Caco-2 (cell line): ENCODE data around the gene ERN2. TPM values are rescaled to one million over a fixed set of nuclear protein-coding genes. Genes with fewer than 3 reads are reported as not detected.

Source experiments
- BruUV-seq: library from RNA; stranded (reverse); fragments of 400-500 nt; replicated peaks from 2 replicates; lab custom pipeline; 2021; lab: Mats Ljungman, UMichigan
- CTCF ChIA-PET: fragments of 300-600 bp; sonication (Branson Sonifier 250); formaldehyde crosslinking; loops from one replicate; lab custom pipeline; 2022; ENCODE audit warnings: antibody characterized with exemption; lab: Charles Lee
- POLR2A ChIA-PET: fragments of 300-600 bp; sonication (Branson Sonifier 250); formaldehyde crosslinking; loops from one replicate; lab custom pipeline; 2022; ENCODE audit warnings: antibody characterized with exemption; lab: Charles Lee
- DNase-seq, 2 experiments: peaks; one replicate each; pipeline versions ENCODE4 v3.0.0 to v3.0.0-alpha.2; 2020 to 2022
- H3K27me3 ChIP-seq: replicated peaks from 2 replicates; pipeline ENCODE4 v1.6.0; 2011; ENCODE audit warnings: low read length; ENCODE audit not compliant: control insufficient read depth, insufficient read depth
- H3K36me3 ChIP-seq: 2 replicates; pipeline ENCODE4 v1.5.1; 2011; ENCODE audit warnings: low read length; ENCODE audit not compliant: control insufficient read depth, insufficient read depth
- H3K4me1 ChIP-seq: fragments of 250-450 bp; sonication (Bioruptor Pico); 2 replicates; pipeline ENCODE4 v1.5.1; 2020; ENCODE audit warnings: mild to moderate bottlenecking
- H3K4me3 ChIP-seq: 2 replicates; pipeline ENCODE4 v1.5.1; 2011; ENCODE audit warnings: low read depth, mild to moderate bottlenecking, control low read depth, low read length
- H3K9me3 ChIP-seq: fragments of 250-450 bp; sonication (Bioruptor Pico); 2 replicates; pipeline ENCODE4 v1.5.1; 2020; ENCODE audit warnings: mild to moderate bottlenecking, moderate library complexity
- H3K27ac Mint-ChIP-seq: one replicate; pipeline ENCODE4 v1.8.0; 2022; ENCODE audit warnings: mixed read lengths; ENCODE audit not compliant: unreplicated experiment
- H3K27me3 Mint-ChIP-seq: one replicate; pipeline ENCODE4 v1.8.0; 2022; ENCODE audit warnings: mixed read lengths; ENCODE audit not compliant: insufficient read depth, unreplicated experiment
- H3K36me3 Mint-ChIP-seq: one replicate; pipeline ENCODE4 v1.8.0; 2022; ENCODE audit warnings: mild to moderate bottlenecking, mixed read lengths; ENCODE audit not compliant: insufficient read depth, unreplicated experiment
- H3K4me1 Mint-ChIP-seq: one replicate; pipeline ENCODE4 v1.8.0; 2022; ENCODE audit warnings: low read depth, mixed read lengths; ENCODE audit not compliant: unreplicated experiment
- H3K4me3 Mint-ChIP-seq: one replicate; pipeline ENCODE4 v1.8.0; 2022; ENCODE audit warnings: mild to moderate bottlenecking, moderate library complexity, mixed read lengths; ENCODE audit not compliant: unreplicated experiment
- H3K9me3 Mint-ChIP-seq: one replicate; pipeline ENCODE4 v1.8.0; 2022; ENCODE audit warnings: mixed read lengths; ENCODE audit not compliant: unreplicated experiment
- intact Hi-C: fragments of 100-400 bp; cut with micrococcal nuclease; formaldehyde crosslinking; loops from one replicate; pipeline ENCODE4 v1.10.0; 2022; ENCODE audit not compliant: unreplicated experiment
- total RNA-seq: library from RNA; stranded (reverse); gene quantifications from 2 replicates; pipeline ENCODE4 v1.2.3, GENCODE V29; 2022
- TF ChIP-seq, protein P1 (sequence below), 2 experiments: fragments of 200-600 bp in 1 of 2; IDR thresholded peaks; 1 replicate in 1 of 2; 2 replicates in 1 of 2; pipeline versions ENCODE4 v1.5.1 to v1.8.0; 2011 to 2022; ENCODE audit warnings: antibody characterized with exemption in 1 of 2, control low read depth in 1 of 2, inconsistent platforms in 1 of 2, low read depth in 1 of 2, low read length in 1 of 2, mild to moderate bottlenecking in 1 of 2, moderate library complexity in 1 of 2; ENCODE audit not compliant: insufficient read depth in 1 of 2, severe bottlenecking in 1 of 2, unreplicated experiment in 1 of 2

ERN2 gene
- total RNA-seq, 1 experiment from 2014 or later: not detected

DNA sequence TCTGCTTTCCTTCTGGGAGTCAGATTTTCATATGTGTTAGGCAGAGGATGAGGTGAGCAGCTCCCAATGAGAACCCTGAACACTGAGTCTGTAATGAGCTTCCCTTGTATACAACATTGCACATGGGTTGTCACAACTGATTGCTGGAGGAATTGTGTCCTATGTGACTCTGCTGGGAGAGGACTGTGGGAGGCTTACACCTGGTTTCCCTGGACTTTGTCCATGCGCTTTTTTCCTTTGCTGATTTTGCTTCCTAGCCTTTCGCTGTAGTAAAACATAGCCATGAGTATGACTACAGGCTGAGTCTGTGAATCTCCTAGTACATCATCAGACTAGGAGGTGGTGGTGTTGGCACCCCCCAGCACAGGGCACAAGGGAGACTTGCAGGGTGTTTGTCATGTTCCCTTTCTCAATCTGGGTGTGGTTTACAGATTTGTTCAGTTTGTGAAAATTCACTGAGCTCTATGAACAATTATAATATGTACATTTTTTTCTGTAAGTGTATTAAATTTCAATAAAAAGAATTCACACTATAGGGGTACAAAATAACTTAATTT is 36.0 kb downstream of the ERN2 start:
- CTCF ChIA-PET: no interaction called here
- H3K36me3 ChIP-seq: peaks cover 2% of the 10 kb centered on the region; the same call in 1 of the 2 replicates
- Mint-ChIP-seq H3K27me3 (no peaks in the 10 kb centered on the region), H3K4me1 (peaks cover 5% of the 10 kb centered on the region), H3K27ac (peak overlapping the region; percentile 98), H3K4me3 (peak overlapping the region; percentile 99), H3K9me3 (no peaks in the 10 kb centered on the region), H3K36me3 (peaks cover 34% of the 10 kb centered on the region)
- no peak for DNase-seq
- POLR2A ChIA-PET: interaction anchor here (0.5 to 1.5 kb wide), 2 partner anchors 10 to 120 kb away, joined by 3 read pairs; partner anchors contain the start of genes EARS2 and UBFD1
- intact Hi-C loops: loop anchor here (5.0 kb wide), 2 partner anchors 35 to 860 kb away; partner anchors contain the start of genes DCTN5, PALB2 and RBBP6
- TF ChIP-seq, protein P1, sequence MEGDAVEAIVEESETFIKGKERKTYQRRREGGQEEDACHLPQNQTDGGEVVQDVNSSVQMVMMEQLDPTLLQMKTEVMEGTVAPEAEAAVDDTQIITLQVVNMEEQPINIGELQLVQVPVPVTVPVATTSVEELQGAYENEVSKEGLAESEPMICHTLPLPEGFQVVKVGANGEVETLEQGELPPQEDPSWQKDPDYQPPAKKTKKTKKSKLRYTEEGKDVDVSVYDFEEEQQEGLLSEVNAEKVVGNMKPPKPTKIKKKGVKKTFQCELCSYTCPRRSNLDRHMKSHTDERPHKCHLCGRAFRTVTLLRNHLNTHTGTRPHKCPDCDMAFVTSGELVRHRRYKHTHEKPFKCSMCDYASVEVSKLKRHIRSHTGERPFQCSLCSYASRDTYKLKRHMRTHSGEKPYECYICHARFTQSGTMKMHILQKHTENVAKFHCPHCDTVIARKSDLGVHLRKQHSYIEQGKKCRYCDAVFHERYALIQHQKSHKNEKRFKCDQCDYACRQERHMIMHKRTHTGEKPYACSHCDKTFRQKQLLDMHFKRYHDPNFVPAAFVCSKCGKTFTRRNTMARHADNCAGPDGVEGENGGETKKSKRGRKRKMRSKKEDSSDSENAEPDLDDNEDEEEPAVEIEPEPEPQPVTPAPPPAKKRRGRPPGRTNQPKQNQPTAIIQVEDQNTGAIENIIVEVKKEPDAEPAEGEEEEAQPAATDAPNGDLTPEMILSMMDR (IDR thresholded peaks at IDR 0.05; ENCODE audit: insufficient read depth in 1 of 2, low read depth in 1 of 2, low read length in 1 of 2, severe bottlenecking in 1 of 2, unreplicated experiment in 1 of 2): no peak
- no peaks in the 10 kb centered on the region for H3K27me3 ChIP-seq
- no peak overlapping the region for H3K4me3 ChIP-seq
- peaks cover 19% of the 10 kb centered on the region for H3K4me1 ChIP-seq
- no peaks in the 10 kb centered on the region for H3K9me3 ChIP-seq
- BruUV-seq: no TSS peak

DNA sequence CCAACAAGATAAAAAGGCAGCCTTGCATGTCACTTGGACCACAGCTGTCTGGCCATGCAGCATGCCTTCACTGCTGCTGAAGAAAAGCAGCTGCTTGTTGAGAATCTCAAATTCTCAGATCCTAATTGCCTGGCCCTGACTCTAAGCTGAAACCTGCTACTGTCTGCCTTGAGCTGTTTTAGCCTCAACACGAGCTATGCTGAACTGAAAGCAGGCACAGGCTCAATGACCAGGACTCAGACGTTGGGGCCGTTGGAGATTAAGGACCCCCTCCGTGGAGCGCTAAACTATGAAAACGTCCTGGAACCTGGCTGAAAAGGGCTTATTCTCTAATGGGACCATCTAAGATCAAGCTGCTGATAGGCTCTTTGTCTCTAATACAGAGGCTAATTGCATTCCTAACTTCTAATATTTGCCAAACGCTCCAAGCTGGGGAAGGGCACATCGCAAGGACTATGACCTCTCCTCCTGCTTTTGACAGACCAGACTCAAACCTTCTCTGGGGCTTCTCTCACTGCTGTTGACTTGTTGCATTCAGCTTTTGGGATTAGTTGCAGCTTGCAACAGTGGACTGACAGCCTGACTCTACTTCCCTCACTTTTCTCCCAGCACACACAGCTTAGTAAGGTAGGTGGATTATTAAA is 38.9 kb downstream of the ERN2 start:
- H3K27ac Mint-ChIP-seq: peak overlapping the region; percentile 42

DNA sequence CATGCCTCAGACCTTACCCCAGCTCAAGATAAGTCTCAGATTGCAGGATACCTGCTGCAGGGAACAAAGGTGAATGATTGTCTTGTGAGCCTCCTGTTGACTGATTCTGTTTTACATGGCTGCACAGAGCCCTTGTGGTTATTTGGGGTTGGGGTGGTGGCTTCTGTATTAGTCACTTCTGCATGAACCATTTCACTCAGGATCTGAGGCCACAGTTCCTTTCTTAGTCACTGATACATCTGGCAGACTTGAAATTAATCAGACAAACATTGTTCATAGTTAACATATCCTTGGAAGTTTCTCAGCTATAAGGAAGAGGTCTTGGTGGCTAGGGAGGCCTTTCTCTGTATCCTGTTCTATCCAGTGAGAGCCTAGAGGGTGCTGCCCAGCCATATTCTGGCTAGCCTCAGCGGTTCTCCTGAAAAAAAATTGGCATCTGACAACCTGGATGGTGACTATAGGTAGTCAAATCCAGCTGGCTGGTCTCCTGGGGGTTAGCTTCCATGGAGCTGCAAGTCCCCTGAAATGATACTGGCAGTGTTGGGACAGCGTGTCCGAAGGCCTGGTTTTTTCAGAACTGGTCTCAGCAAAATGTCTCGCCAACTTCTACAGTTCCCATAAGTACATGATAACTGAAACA is 42.8 kb downstream of the ERN2 start:
- no peak for DNase-seq
- Histone ChIP-seq H3K9me3 (no peaks in the 10 kb centered on the region), H3K27me3 (no peaks in the 10 kb centered on the region), H3K4me1 (no peaks in the 10 kb centered on the region), H3K4me3 (no peak overlapping the region), H3K36me3 (peaks cover 4% of the 10 kb centered on the region)
- POLR2A ChIA-PET: no interaction called here
- no peak overlapping the region for H3K4me3 Mint-ChIP-seq
- no peak overlapping the region for H3K27ac Mint-ChIP-seq
- H3K9me3 Mint-ChIP-seq: no peaks in the 10 kb centered on the region
- peaks cover 51% of the 10 kb centered on the region for H3K36me3 Mint-ChIP-seq
- TF ChIP-seq, protein P1 (IDR thresholded peaks at IDR 0.05; ENCODE audit: insufficient read depth in 1 of 2, low read depth in 1 of 2, low read length in 1 of 2, severe bottlenecking in 1 of 2, unreplicated experiment in 1 of 2): no peak
- no peaks in the 10 kb centered on the region for H3K27me3 Mint-ChIP-seq
- intact Hi-C loops: no loop called here
- no TSS peak for BruUV-seq
- no peaks in the 10 kb centered on the region for H3K4me1 Mint-ChIP-seq
- CTCF ChIA-PET: no interaction called here

More for the DNA sequence above, 38.9 kb downstream of the ERN2 start:
- Mint-ChIP-seq H3K9me3 (no peaks in the 10 kb centered on the region), H3K36me3 (peaks cover 27% of the 10 kb centered on the region), H3K4me1 (no peaks in the 10 kb centered on the region), H3K27me3 (no peaks in the 10 kb centered on the region), H3K4me3 (no peak overlapping the region)
- no TSS peak for BruUV-seq
- ChIA-PET POLR2A (no interaction called here), CTCF (interaction anchor here (0.6 kb wide), 1 partner anchor 397 kb away, joined by 3 read pairs; no protein-coding TSS in a partner anchor)
- DNase-seq: no peak
- peaks cover 9% of the 10 kb centered on the region for H3K4me1 ChIP-seq
- TF ChIP-seq, protein P1 (IDR thresholded peaks at IDR 0.05; ENCODE audit: insufficient read depth in 1 of 2, low read depth in 1 of 2, low read length in 1 of 2, severe bottlenecking in 1 of 2, unreplicated experiment in 1 of 2): no peak
- no peaks in the 10 kb centered on the region for H3K9me3 ChIP-seq
- no peaks in the 10 kb centered on the region for H3K27me3 ChIP-seq
- intact Hi-C loops: no loop called here
- peaks cover 4% of the 10 kb centered on the region for H3K36me3 ChIP-seq
- no peak overlapping the region for H3K4me3 ChIP-seq
